GM15510 (cell line): ENCODE measurements around the gene DISP2.

ENCODE experiments used
- POLR2A ChIP-seq: IDR thresholded peaks from 3 replicates; pipeline ENCODE4 v1.6.1; 2011; ENCODE audit warnings: borderline replicate concordance; ENCODE audit not compliant: insufficient read length; ENCODE audit errors: extremely low read depth

The DISP2 gene

DNA sequence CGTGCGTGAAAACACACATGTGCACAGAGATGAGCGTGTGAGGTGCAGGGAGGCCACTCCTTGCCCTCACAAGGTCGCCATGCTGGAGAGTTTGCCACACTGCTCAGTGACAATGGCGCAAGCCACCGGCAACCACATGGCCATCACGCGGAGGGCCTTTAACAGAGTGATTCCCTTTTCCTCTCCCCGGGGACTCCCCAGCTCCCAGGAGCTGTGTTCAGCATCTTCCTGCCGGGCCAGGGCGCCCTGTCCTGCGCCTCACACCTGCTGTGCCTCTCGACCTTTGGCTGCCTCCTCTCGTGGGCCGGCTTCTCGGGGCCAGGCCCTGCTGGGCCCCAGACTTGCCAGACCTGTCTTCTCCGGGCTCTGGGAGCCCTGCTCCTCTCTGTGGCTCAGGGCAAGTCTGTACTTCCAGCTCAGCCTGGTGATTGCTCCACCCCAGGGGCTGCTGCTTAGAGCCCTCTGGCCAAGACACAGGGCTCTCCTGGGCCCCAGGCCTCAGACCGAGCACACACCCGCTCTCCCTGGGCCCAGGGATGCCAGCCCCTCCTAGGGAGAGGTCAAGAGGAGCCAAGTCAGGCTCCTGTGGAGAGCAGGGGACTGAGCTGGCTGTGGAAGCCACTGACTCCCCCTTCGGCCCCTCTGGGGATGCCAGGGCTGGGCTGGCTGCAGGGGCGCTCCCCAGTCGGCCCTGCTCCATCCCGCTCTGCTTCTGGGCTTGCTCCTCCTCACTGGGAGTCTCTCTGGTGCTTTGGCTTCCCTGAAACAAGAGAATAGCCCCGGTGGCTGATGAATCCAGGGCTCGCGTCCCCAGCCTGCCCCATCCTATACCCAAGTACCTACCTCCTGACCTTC lies 22.9 kb upstream of the DISP2 start:
- TF ChIP-seq POLR2A, result no peak

DNA sequence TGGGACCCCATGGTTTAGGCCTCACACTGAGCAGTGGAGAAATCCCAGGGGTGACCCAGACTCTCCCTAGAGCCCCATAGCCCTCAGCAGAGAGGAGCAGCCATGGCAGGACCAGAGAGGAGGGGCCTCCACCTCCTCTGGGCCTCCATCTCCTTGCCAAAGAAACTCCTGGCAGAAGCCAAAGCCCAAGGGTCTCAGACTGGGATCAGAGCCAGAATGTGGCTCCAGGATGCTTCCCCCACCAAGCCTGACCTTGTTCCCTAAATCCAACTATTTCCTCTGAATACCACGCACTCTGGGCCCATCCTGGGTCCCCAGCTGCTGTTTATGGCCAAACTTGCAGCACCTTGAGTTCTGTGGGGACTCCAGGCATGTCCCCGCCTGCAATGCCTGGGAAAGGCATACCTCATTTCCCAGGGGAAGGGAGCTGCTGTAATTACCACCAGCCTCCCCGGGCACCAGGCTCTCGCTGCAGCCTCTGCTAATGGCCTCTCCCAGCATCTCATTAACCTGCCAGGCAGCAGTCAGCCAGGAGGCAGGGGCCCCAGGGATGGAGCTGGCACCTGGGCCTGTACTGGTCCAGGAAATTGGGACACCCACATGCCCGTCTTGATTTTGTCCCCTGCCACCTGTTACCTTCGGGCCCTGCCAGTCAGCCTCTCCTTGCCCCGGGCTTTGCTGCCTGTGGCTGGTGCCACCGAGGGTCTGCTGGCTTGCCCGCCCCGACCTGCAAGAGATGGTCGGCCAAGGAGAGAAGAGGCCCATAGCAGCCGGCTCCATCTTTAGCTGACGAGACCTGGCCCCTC lies 21.9 kb upstream of the DISP2 start:
- TF ChIP-seq POLR2A, result no peak

GRCh38 chr15:40336744-40337122 lies 21.3 kb upstream of the DISP2 start:
- no peak for TF ChIP-seq POLR2A

DNA sequence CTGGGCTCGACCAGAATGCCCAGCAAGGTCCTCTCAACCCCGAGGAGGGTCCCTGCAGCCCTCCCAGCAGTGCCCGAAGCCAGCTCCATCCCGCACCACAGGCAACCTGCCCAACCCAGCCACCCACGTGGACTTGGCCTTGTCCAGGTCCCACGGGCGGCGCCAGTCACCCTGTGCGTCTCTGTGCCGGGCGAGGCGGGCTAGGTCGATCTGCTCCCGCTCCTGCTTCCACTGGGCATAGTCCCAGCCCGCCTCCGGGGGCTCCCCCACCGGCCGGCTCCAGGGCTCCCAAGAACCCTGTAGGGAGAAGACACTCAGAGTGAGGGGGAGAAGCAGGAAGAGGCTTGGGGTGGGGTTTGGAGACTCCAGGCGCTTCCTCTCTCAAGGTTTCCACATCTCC lies 20.4 kb upstream of the DISP2 start:
- no peak for TF ChIP-seq POLR2A

GRCh38 chr15:40338041-40338657 lies 19.9 kb upstream of the DISP2 start:
- no peak for TF ChIP-seq POLR2A

GRCh38 chr15:40338921-40339620 lies 18.9 kb upstream of the DISP2 start:
- TF ChIP-seq POLR2A, result no peak

- TF ChIP-seq POLR2A, result no peak
Measured at GRCh38 chr15:40339621-40339945, 18.4 kb upstream of the DISP2 start.

DNA sequence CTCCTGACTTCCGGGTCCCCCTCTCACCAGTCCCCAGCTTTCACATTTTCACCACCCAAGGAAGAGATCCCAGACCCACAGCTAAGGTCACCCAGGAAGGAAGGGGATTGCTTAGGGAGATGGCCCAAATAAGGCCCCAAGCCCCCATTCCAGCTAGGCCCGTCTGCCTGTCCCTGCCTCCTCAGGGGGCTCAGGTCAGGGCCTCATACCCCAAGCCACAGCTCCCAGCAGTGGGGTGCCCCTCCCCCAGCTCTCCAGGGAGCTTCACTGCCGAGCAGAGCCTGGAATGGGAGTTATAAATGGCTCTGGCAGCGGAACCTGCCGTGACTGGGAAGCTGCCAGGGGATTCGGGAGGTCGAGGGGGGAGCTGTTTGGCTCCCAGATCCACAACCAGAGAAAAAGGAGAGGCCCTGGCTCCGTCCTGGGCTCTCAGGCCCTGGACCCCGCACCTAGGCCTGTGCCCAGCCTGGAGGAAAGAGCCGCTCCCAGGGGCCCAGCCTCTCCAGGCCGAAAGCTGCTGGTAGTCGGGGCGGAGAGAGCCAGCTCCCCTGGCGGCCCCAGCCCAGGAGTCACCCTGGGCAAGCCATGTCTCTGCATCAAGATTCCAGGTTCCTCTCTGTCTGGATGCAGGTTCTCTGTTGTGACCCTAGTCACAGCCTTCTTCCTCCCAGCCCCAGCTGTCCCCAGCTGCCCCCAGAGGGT lies 17.8 kb upstream of the DISP2 start:
- no peak for TF ChIP-seq POLR2A

GRCh38 chr15:40340740-40341400 lies 17.1 kb upstream of the DISP2 start, which contains the start of gene CCDC9B:
CCDC9B (minus strand) TSS chr15:40340939; CDS start chr15:40340819, 120 bp downstream.
- no peak for TF ChIP-seq POLR2A

DNA sequence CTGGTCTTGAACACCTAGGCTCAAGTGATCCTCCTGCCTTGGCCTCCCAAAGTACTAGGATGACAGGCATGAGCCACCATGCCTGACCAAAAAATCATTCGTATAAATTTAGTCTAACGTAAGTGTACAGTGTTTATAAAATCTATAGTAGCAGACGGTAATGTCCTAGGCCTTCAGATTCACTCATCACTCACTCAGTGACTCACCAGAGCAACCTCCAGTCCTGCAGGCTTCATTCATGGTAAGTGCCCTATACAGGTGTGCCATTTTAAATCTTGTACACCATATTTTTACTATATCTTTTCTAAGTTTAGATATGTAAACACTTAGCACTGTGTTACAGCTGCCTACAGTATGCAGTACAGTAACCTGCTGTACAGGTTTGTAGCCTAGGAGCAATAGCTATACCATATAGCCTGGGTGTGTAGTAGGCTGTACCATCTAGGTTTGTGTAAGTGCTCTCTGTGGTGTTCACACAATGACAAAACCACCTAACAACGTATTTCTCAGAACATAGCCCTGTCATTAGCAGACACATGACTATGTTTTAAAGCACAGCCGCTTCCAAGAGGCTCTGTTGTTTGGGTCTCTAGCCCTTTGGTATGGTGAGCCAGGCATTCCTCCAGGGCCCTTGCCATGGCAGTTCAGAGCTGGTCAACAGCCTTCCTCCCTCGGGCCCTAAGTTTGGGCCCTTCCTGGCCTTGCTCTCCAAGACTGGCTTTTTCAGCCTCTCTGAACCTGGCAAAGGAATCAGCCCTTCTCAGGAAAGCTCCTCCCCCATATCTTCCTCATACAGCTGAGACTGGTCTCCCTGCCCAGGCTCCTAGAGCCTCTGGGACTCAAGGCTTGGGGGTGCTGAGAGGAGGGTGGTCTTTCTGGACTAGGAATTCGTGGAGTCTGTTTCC lies 15.4 kb upstream of the DISP2 start:
- TF ChIP-seq POLR2A, result no peak

GRCh38 chr15:40343512-40343911 lies 14.5 kb upstream of the DISP2 start:
- no peak for TF ChIP-seq POLR2A

GRCh38 chr15:40344217-40344616 lies 13.8 kb upstream of the DISP2 start:
- TF ChIP-seq POLR2A, result no peak
